ENCODE results near the gene CLIC5. TPM values are rescaled to one million over a fixed set of nuclear protein-coding genes. Genes with fewer than 3 reads are reported as not detected.

The CLIC5 gene
- total and polyA plus RNA-seq, 2 of the 8 experiments (the other 6 are each of a cell fraction or from before 2014, with no cell fraction given): 0.12 to 0.15 TPM

- Histone ChIP-seq H4K8ac (ENCODE audit: extremely low read depth, insufficient read depth, low read length) (no peak overlapping the region), H2BK20ac (ENCODE audit: low read length) (peak overlapping the region; percentile 51; the same call in 1 of the 2 replicates), H2BK120ac (replicated peaks; ENCODE audit: low read depth, low read length) (peak overlapping the region; percentile 48), H3K4me3 (ENCODE audit: extremely low read depth in 1 of 4, insufficient read depth in 2 of 4, low read depth in 3 of 4, low read length in 4 of 4) (peak overlapping the region in 1 of 4 experiments; percentile 7; a peak in 1 of 8 replicates), H3K27me3 (replicated peaks in 1 of 4; ENCODE audit: control insufficient read depth in 3 of 4, extremely low read depth in 1 of 4, insufficient read depth in 3 of 4, low read length in 3 of 4) (no peaks in the 10 kb centered on the region; a peak in 3 of 7 replicates), H3K4ac (replicated peaks; ENCODE audit: insufficient read length, low read depth, low read length) (peak overlapping the region; percentile 22), H2BK5ac (ENCODE audit: low read depth, low read length) (peak overlapping the region; percentile 12; the same call in 1 of the 2 replicates), H3K23ac (ENCODE audit: insufficient read length) (no peak overlapping the region), H3K56ac (replicated peaks; ENCODE audit: insufficient read length, low read depth, low read length) (no peak overlapping the region), H4K5ac (ENCODE audit: insufficient read length, low read depth, low read length) (no peak overlapping the region), H3K18ac (ENCODE audit: extremely low read depth, low read length) (no peak overlapping the region), H3K79me2 (ENCODE audit: control insufficient read depth in 1 of 2, insufficient read depth in 2 of 2, low read length in 2 of 2) (no peaks in the 10 kb centered on the region), H4K91ac (replicated peaks; ENCODE audit: insufficient read length, low read length) (peak overlapping the region; percentile 57), H3K14ac (ENCODE audit: insufficient read length) (no peak overlapping the region), H2BK15ac (ENCODE audit: low read length) (no peak overlapping the region), H2BK12ac (ENCODE audit: low read depth, low read length) (peak overlapping the region; percentile 18; the same call in 1 of the 2 replicates), H3K9me3 (ENCODE audit: insufficient read depth in 2 of 2, low read depth in 1 of 2, low read length in 1 of 2) (no peaks in the 10 kb centered on the region), H2AFZ (ENCODE audit: low read length) (no peak overlapping the region), H3K4me2 (ENCODE audit: insufficient read depth in 1 of 2, low read depth in 2 of 2, low read length in 2 of 2) (no peak overlapping the region; a peak in 1 of 4 replicates), H3K4me1 (replicated peaks in 1 of 4; ENCODE audit: control insufficient read depth in 3 of 4, insufficient read depth in 4 of 4, low read length in 3 of 4) (peaks cover 2 to 19% (median 11%) of the 10 kb centered on the region in 4 experiments; a peak in 5 of 7 replicates), H3K9ac (replicated peaks in 1 of 4; ENCODE audit: extremely low read depth in 1 of 4, low read depth in 3 of 4, low read length in 3 of 4) (no peak overlapping the region), H3K27ac (ENCODE audit: low read depth, low read length) (no peak overlapping the region), H3K79me1 (ENCODE audit: low read depth, low read length) (no peaks in the 10 kb centered on the region), H4K20me1 (replicated peaks in 1 of 2; ENCODE audit: control insufficient read depth in 1 of 2, insufficient read depth in 2 of 2, low read length in 2 of 2) (no peaks in the 10 kb centered on the region), H3K36me3 (ENCODE audit: control insufficient read depth in 2 of 4, insufficient read depth in 4 of 4, low read length in 3 of 4) (no peaks in the 10 kb centered on the region), H3K23me2 (ENCODE audit: low read depth, low read length) (no peaks in the 10 kb centered on the region), H2AK5ac (ENCODE audit: low read depth, low read length) (peak overlapping the region; percentile 24; the same call in 1 of the 2 replicates)
- ChIA-PET POLR2A (ENCODE audit: partially characterized antibody) (no interaction called here), CTCF (ENCODE audit: partially characterized antibody) (interaction anchor here (0.6 to 2.3 kb wide), 7 partner anchors 11 to 89 kb away, joined by 3 to 8 read pairs (median 3); no protein-coding TSS in a partner anchor)
- DNase-seq (ENCODE audit: low read depth in 1 of 2, low spot score in 2 of 2) (no peak), FAIRE-seq (no peak)
- no peak for TF ChIP-seq KDM5A (IDR thresholded peaks at IDR 0.05; ENCODE audit: low read length)
- 0 out of 2 replicates have a peak, but pooled peaks have one; percentile 32 for TF ChIP-seq TEAD4 (IDR thresholded peaks at IDR 0.05; ENCODE audit: low read depth, low read length)
- WGBS, 2 experiments (ENCODE audit: extremely low coverage in 1 of 2, insufficient coverage in 1 of 2, insufficient read length in 1 of 2, insufficient replicate concordance in 2 of 2, low coverage in 1 of 2, low lambda C conversion rate in 2 of 2, missing lambda C conversion rate in 1 of 2): 89% methylated on average over 7 of the region's 7 CpGs; no CpG with 5 or more reads in 1 of the 2 experiments
Measured at GRCh38 chr6:45901767-45902650, 113.7 kb downstream of the CLIC5 start.

All from H1 (cell line).